Neural cell (in vitro differentiated cells): Measurements from ENCODE around the gene CPE. TPM values are rescaled to one million over a fixed set of nuclear protein-coding genes. Genes with fewer than 3 reads are reported as not detected.

ENCODE experiments used
- H2AFZ ChIP-seq: fragments of 200-600, 300-800 bp; sonication (generic), shearing (Covaris generic); 2 replicates; pipeline ENCODE4 v1.6.0; 2014; ENCODE audit warnings: low read depth, mild to moderate bottlenecking, antibody characterized with exemption, low read length, moderate library complexity
- H3F3A ChIP-seq: fragments of 200-600 bp; shearing (Covaris generic); 2 replicates; pipeline ENCODE4 v1.6.1; 2016; ENCODE audit warnings: mild to moderate bottlenecking, moderate library complexity, mixed read lengths, antibody characterized with exemption, low read length; ENCODE audit not compliant: insufficient read depth, poor library complexity, severe bottlenecking
- H3K27ac ChIP-seq: fragments of 200-600, 300-800 bp; sonication (generic), shearing (Covaris generic); 2 replicates; pipeline ENCODE4 v1.5.1; 2014; ENCODE audit warnings: mild to moderate bottlenecking, low read length, moderate library complexity
- H3K27me3 ChIP-seq: fragments of 300-800, 200-600 bp; sonication (generic), shearing (Covaris generic); 2 replicates; pipeline ENCODE4 v1.6.0; 2014; ENCODE audit warnings: mild to moderate bottlenecking, low read depth, low read length, moderate library complexity; ENCODE audit not compliant: insufficient read depth
- H3K36me3 ChIP-seq: fragments of 300-800, 200-600 bp; sonication (generic), shearing (Covaris generic); 2 replicates; pipeline ENCODE4 v1.5.1; 2014; ENCODE audit warnings: mild to moderate bottlenecking, antibody characterized with exemption, low read length, moderate library complexity; ENCODE audit not compliant: insufficient read depth
- H3K4me2 ChIP-seq: fragments of 300-800, 200-600 bp; sonication (generic), shearing (Covaris generic); 2 replicates; pipeline ENCODE4 v1.6.0; 2014; ENCODE audit warnings: mild to moderate bottlenecking, low read length
- H3K4me3 ChIP-seq: fragments of 300-800, 200-600 bp; sonication (generic), shearing (Covaris generic); 2 replicates; pipeline ENCODE4 v1.5.1; 2014; ENCODE audit warnings: mild to moderate bottlenecking, low read length, moderate library complexity
- H3K79me2 ChIP-seq: fragments of 200-600 bp; shearing (Covaris generic); replicated peaks from 2 replicates; pipeline ENCODE4 v1.6.0; 2014; ENCODE audit warnings: mild to moderate bottlenecking, low read length, moderate library complexity; ENCODE audit not compliant: insufficient read depth
- H3K9ac ChIP-seq: fragments of 300-800, 200-600 bp; sonication (generic), shearing (Covaris generic); 2 replicates; pipeline ENCODE4 v1.6.1; 2016; ENCODE audit warnings: mild to moderate bottlenecking, low read length, mixed read lengths
- H3K9me2 ChIP-seq: fragments of 200-600 bp; shearing (Covaris generic); 2 replicates; pipeline ENCODE4 v1.6.1; 2016; ENCODE audit warnings: mild to moderate bottlenecking, low read length, mixed read lengths; ENCODE audit not compliant: insufficient read depth
- H3K9me3 ChIP-seq: fragments of 200-600, 300-800 bp; sonication (generic), shearing (Covaris generic); 2 replicates; pipeline ENCODE4 v1.6.1; 2016; ENCODE audit warnings: mild to moderate bottlenecking, mixed run types, low read length, moderate library complexity, mixed read lengths
- H4K20me1 ChIP-seq: fragments of 200-600 bp; shearing (Covaris generic); 2 replicates; pipeline ENCODE4 v1.6.1; 2016; ENCODE audit warnings: mild to moderate bottlenecking, mixed run types; ENCODE audit not compliant: insufficient read depth
- CTCF ChIP-seq: fragments of 450-650 bp; IDR thresholded peaks from 2 replicates; pipeline ENCODE4 v1.5.1; 2014; ENCODE audit warnings: antibody characterized with exemption, mild to moderate bottlenecking, moderate library complexity; ENCODE audit not compliant: poor library complexity, severe bottlenecking
- EP300 ChIP-seq: fragments of 450-650 bp; conservative IDR thresholded peaks from 2 replicates; pipeline ENCODE4 v1.6.1; 2014; ENCODE audit warnings: antibody characterized with exemption, mild to moderate bottlenecking, moderate library complexity; ENCODE audit not compliant: poor library complexity, severe bottlenecking
- EZH2 ChIP-seq: fragments of 200-600, 300-800 bp; shearing (Covaris generic), sonication (generic); IDR thresholded peaks from 2 replicates; pipeline ENCODE4 v1.6.1; 2014; ENCODE audit warnings: antibody characterized with exemption, low read length, borderline replicate concordance, mild to moderate bottlenecking; ENCODE audit not compliant: insufficient read depth, poor library complexity, severe bottlenecking
- MXI1 ChIP-seq: fragments of 450-650 bp; conservative IDR thresholded peaks from 2 replicates; pipeline ENCODE4 v1.6.1; 2014; ENCODE audit warnings: antibody characterized with exemption, mild to moderate bottlenecking; ENCODE audit not compliant: poor library complexity, severe bottlenecking
- POLR2AphosphoS5 ChIP-seq: IDR thresholded peaks from 2 replicates; pipeline ENCODE4 v1.6.1; 2012
- RAD21 ChIP-seq: fragments of 450-650 bp; conservative IDR thresholded peaks from 2 replicates; pipeline ENCODE4 v1.6.1; 2014; ENCODE audit warnings: antibody characterized with exemption, mild to moderate bottlenecking, moderate library complexity
- REST ChIP-seq: IDR thresholded peaks from 2 replicates; pipeline ENCODE4 v1.6.1; 2012; ENCODE audit warnings: borderline replicate concordance
- SMC3 ChIP-seq: fragments of 450-650 bp; conservative IDR thresholded peaks from 2 replicates; pipeline ENCODE4 v1.6.1; 2014; ENCODE audit warnings: antibody characterized with exemption, mild to moderate bottlenecking, moderate library complexity; ENCODE audit not compliant: poor library complexity
- TAF1 ChIP-seq: IDR thresholded peaks from 2 replicates; pipeline ENCODE4 v1.6.1; 2012; ENCODE audit warnings: low read depth
- polyA plus RNA-seq: library from polyadenylated mRNA; depleted of rRNA; stranded (reverse); fragments of >200 nt; gene quantifications from 2 replicates; pipeline ENCODE4 v1.2.3, GENCODE V29; 2014

CPE gene
- polyA plus RNA-seq, 1 donor from 2014 or later = 678 TPM

- no peaks in the 10 kb centered on the region for H3K9me3 ChIP-seq
- H3F3A ChIP-seq = no peaks in the 10 kb centered on the region
- H3K9ac ChIP-seq = no peak overlapping the region
- no peak overlapping the region for H3K4me2 ChIP-seq
- H3K36me3 ChIP-seq = peaks cover 5% of the 10 kb centered on the region
- no peak overlapping the region for H2AFZ ChIP-seq
- no peaks in the 10 kb centered on the region for H3K27me3 ChIP-seq
- TF ChIP-seq REST = no peak
- TF ChIP-seq EZH2 = no peak
- TF ChIP-seq MXI1 = no peak
- no peak for TF ChIP-seq CTCF
- no peak for TF ChIP-seq EP300
- TF ChIP-seq POLR2AphosphoS5 = no peak
- TF ChIP-seq TAF1 = no peak
- TF ChIP-seq RAD21 = no peak
- TF ChIP-seq SMC3 = no peak
- H3K9me2 ChIP-seq = no peaks in the 10 kb centered on the region
- H3K4me3 ChIP-seq = no peak overlapping the region
- H3K79me2 ChIP-seq = peaks cover 45% of the 10 kb centered on the region
- no peak overlapping the region for H3K27ac ChIP-seq
- H4K20me1 ChIP-seq = no peaks in the 10 kb centered on the region
These were observed 24.2 kb downstream of the CPE start for GRCh38 chr4:165403048-165403447.

DNA sequence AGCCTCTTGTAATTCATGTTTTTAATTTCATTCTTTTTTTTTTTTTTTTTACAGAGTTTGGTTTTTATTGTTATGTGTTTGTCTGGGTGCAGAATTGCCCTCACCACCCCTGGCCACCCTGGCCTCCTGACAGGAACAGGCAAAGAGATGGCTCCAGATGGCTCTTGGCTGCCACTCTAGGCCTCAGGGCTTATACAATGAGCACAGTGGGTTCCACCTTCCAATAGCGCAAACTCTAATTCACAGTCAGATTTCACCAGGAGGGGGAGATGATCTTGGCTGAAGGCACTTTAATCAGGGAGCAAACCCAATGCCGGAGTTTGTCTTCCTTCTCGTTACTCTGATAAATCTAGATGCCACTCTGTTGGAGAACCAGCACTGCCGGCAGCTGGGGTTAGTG, 24.8 kb downstream of the CPE start:
- H3K27me3 ChIP-seq = no peaks in the 10 kb centered on the region
- H2AFZ ChIP-seq = no peak overlapping the region
- H3K27ac ChIP-seq = no peak overlapping the region
- TF ChIP-seq TAF1 = no peak
- TF ChIP-seq REST = no peak
- no peak for TF ChIP-seq EZH2
- no peak for TF ChIP-seq EP300
- no peak for TF ChIP-seq RAD21
- no peak for TF ChIP-seq SMC3
- TF ChIP-seq CTCF = no peak
- no peak for TF ChIP-seq MXI1
- no peak for TF ChIP-seq POLR2AphosphoS5
- no peak overlapping the region for H3K9ac ChIP-seq
- H3K36me3 ChIP-seq = peaks cover 5% of the 10 kb centered on the region
- H3K9me2 ChIP-seq = no peaks in the 10 kb centered on the region
- H3K9me3 ChIP-seq = no peaks in the 10 kb centered on the region
- peaks cover 43% of the 10 kb centered on the region for H3K79me2 ChIP-seq
- H3F3A ChIP-seq = no peaks in the 10 kb centered on the region
- H3K4me2 ChIP-seq = no peak overlapping the region
- H4K20me1 ChIP-seq = no peaks in the 10 kb centered on the region
- H3K4me3 ChIP-seq = no peak overlapping the region
